ENCODE measurements around the gene ERBB4.
A peak's percentile ranks its signal among the peaks of the same experiment; 100 is the strongest.

The ERBB4 gene

GRCh38 chr2:212539072-212539880 is 674 bp upstream of the ERBB4 start:
- H3K4me3 ChIP-seq (ENCODE audit: insufficient read depth, low read depth, low read length), result peak overlapping the region; percentile 57
- H3K27me3 ChIP-seq (ENCODE audit: control insufficient read depth, insufficient read depth, low read length, poor library complexity, severe bottlenecking), result peaks cover 63% of the 10 kb centered on the region
- 10 to 13% methylated on average over 19 to 28 of the region's 30 CpGs for WGBS, 2 experiments
- H3K4me1 ChIP-seq (ENCODE audit: control insufficient read depth, insufficient read depth, low read length), result peaks cover 14% of the 10 kb centered on the region
- no peak overlapping the region for H3K27ac ChIP-seq (ENCODE audit: insufficient read depth, low read depth, low read length, poor library complexity, severe bottlenecking)
- no peaks in the 10 kb centered on the region for H3K36me3 ChIP-seq (ENCODE audit: control insufficient read depth, insufficient read depth, low read length)
- no peaks in the 10 kb centered on the region for H3K9me3 ChIP-seq (ENCODE audit: control insufficient read depth, low read length)

DNA sequence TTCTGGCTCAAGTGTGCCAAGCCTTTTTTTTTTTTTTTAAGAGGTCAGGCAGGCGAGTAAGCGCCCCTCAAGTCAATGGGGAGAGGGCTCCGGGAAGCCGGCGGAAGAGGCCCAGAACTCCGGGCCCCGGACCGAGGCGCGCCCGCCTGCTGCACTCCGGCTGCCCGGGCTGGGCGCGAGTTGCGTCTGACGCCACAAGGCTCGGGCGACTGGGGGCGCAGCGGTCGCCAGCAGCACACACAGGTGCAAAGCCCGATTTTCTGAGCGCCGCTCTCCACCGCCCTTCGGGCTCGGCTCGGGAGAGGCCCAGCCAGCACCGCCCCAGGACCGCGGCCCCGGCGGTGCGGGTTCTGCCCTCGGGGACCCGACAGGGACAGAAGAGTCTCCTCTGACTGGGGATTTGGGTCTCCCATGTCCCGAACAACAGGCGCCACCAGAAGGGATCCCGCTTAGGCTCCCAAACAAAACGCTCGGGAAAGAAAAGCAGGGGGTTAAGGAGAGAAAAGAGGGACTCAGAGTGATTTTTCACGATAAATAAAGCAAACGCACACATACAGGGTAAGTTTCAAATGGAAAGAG is 787 bp downstream of the ERBB4 start:
- no peak overlapping the region for H3K27ac ChIP-seq (ENCODE audit: insufficient read depth, low read depth, low read length, poor library complexity, severe bottlenecking)
- H3K9me3 ChIP-seq (ENCODE audit: control insufficient read depth, low read length), result no peaks in the 10 kb centered on the region
- peaks cover 14% of the 10 kb centered on the region for H3K4me1 ChIP-seq (ENCODE audit: control insufficient read depth, insufficient read depth, low read length)
- no peaks in the 10 kb centered on the region for H3K36me3 ChIP-seq (ENCODE audit: control insufficient read depth, insufficient read depth, low read length)
- H3K27me3 ChIP-seq (ENCODE audit: control insufficient read depth, insufficient read depth, low read length, poor library complexity, severe bottlenecking), result peaks cover 70% of the 10 kb centered on the region
- 1% methylated on average over 44 of the region's 44 CpGs for WGBS, 2 experiments
- peak overlapping the region; percentile 57 for H3K4me3 ChIP-seq (ENCODE audit: insufficient read depth, low read depth, low read length)

DNA sequence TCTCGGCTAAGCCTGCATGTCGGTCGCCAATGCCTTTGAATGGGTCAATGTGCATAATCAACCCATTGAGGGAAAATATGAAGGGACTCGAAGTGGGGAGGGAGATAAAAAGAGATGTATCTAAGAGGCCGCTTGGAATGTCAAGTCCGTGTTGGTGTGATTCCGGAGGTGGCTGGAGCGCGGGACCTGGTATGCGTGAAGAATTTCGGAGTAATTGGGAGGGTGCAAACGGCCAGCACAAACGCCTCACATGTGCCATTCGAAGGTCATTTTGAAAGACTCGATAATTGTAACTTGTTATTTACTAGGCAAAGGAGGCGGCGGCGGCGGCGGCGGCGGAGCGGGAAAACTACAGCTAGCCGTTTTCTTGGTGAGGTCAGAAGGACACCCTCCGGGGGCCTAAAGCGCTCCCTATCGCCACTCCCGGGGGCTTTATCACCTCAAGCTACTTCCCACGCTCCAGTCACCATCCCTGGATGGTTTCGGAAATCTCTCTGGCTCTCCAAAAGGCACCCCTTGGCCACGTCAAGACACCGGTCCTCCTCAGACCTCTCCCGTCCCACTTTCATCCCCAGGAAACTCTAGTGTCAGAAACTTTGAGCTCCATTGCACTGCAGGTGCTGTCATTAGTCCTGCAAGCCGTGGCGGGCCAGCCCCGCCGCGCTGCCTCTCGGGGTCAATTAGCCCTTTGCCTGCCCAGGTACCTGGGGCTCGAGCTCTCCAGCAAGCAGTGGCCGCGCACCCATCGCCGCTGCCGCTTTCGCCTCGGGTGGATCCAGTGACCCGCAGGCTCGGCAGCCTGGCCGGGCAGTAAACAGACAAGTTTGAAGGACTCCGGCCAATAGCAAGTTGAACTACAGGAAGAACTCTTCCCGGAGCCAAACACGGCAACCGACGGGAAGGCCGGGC is 1.5 kb downstream of the ERBB4 start:
- Histone ChIP-seq H3K9me3 (ENCODE audit: control insufficient read depth, low read length) (no peaks in the 10 kb centered on the region), H3K36me3 (ENCODE audit: control insufficient read depth, insufficient read depth, low read length) (no peaks in the 10 kb centered on the region), H3K27ac (ENCODE audit: insufficient read depth, low read depth, low read length, poor library complexity, severe bottlenecking) (peak overlapping the region; percentile 30), H3K4me3 (ENCODE audit: insufficient read depth, low read depth, low read length) (peak overlapping the region; percentile 57), H3K27me3 (ENCODE audit: control insufficient read depth, insufficient read depth, low read length, poor library complexity, severe bottlenecking) (peaks cover 70% of the 10 kb centered on the region), H3K4me1 (ENCODE audit: control insufficient read depth, insufficient read depth, low read length) (peaks cover 14% of the 10 kb centered on the region)
- WGBS, 2 experiments, result 1% methylated on average over 56 of the region's 56 CpGs

GRCh38 chr2:212535996-212536816 is 2.4 kb downstream of the ERBB4 start:
- Histone ChIP-seq H3K4me3 (ENCODE audit: insufficient read depth, low read depth, low read length) (peak overlapping the region; percentile 57), H3K9me3 (ENCODE audit: control insufficient read depth, low read length) (no peaks in the 10 kb centered on the region), H3K4me1 (ENCODE audit: control insufficient read depth, insufficient read depth, low read length) (peaks cover 14% of the 10 kb centered on the region), H3K36me3 (ENCODE audit: control insufficient read depth, insufficient read depth, low read length) (no peaks in the 10 kb centered on the region), H3K27ac (ENCODE audit: insufficient read depth, low read depth, low read length, poor library complexity, severe bottlenecking) (peak overlapping the region; percentile 30), H3K27me3 (ENCODE audit: control insufficient read depth, insufficient read depth, low read length, poor library complexity, severe bottlenecking) (peaks cover 70% of the 10 kb centered on the region)
- 3% methylated on average over 34 of the region's 34 CpGs for WGBS, 2 experiments

- H3K4me3 ChIP-seq (ENCODE audit: insufficient read depth, low read depth, low read length), result no peak overlapping the region
- H3K27ac ChIP-seq (ENCODE audit: insufficient read depth, low read depth, low read length, poor library complexity, severe bottlenecking), result no peak overlapping the region
- WGBS, 2 experiments, result 89 to 95% methylated on average over 1 of the region's 2 CpGs
- H3K36me3 ChIP-seq (ENCODE audit: control insufficient read depth, insufficient read depth, low read length), result no peaks in the 10 kb centered on the region
- peaks cover 58% of the 10 kb centered on the region for H3K27me3 ChIP-seq (ENCODE audit: control insufficient read depth, insufficient read depth, low read length, poor library complexity, severe bottlenecking)
- H3K9me3 ChIP-seq (ENCODE audit: control insufficient read depth, low read length), result no peaks in the 10 kb centered on the region
- peaks cover 14% of the 10 kb centered on the region for H3K4me1 ChIP-seq (ENCODE audit: control insufficient read depth, insufficient read depth, low read length)
Observed at GRCh38 chr2:212534336-212534735, 4.3 kb downstream of the ERBB4 start.

GRCh38 chr2:212532585-212532984 is 6.0 kb downstream of the ERBB4 start:
- Histone ChIP-seq H3K4me1 (ENCODE audit: control insufficient read depth, insufficient read depth, low read length) (peaks cover 14% of the 10 kb centered on the region), H3K27me3 (ENCODE audit: control insufficient read depth, insufficient read depth, low read length, poor library complexity, severe bottlenecking) (peaks cover 40% of the 10 kb centered on the region), H3K9me3 (ENCODE audit: control insufficient read depth, low read length) (no peaks in the 10 kb centered on the region), H3K27ac (ENCODE audit: insufficient read depth, low read depth, low read length, poor library complexity, severe bottlenecking) (no peak overlapping the region), H3K36me3 (ENCODE audit: control insufficient read depth, insufficient read depth, low read length) (no peaks in the 10 kb centered on the region), H3K4me3 (ENCODE audit: insufficient read depth, low read depth, low read length) (no peak overlapping the region)
- WGBS, 2 experiments, result 91 to 96% methylated on average over 2 of the region's 2 CpGs

DNA sequence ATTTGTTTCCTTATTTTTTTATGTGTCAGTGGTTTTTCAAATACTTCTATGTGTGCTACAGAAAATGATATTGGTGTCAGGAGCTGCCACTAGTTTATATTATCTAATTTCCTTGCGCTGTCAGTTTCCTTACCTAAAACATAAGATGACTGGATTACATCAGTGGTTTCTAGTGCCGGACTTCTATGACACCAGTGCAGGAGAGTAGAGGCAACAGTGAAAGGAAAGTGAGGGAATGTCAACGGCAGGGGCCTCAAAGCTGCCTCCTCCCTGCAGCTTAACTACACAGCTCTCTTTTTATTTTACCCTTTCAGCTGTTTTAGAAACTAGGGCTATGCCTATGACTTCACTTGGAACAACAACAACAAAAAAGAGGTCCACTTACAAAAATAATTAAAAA is 6.5 kb downstream of the ERBB4 start:
- Histone ChIP-seq H3K4me3 (ENCODE audit: insufficient read depth, low read depth, low read length) (no peak overlapping the region), H3K9me3 (ENCODE audit: control insufficient read depth, low read length) (no peaks in the 10 kb centered on the region), H3K4me1 (ENCODE audit: control insufficient read depth, insufficient read depth, low read length) (peaks cover 9% of the 10 kb centered on the region), H3K27me3 (ENCODE audit: control insufficient read depth, insufficient read depth, low read length, poor library complexity, severe bottlenecking) (peaks cover 35% of the 10 kb centered on the region), H3K27ac (ENCODE audit: insufficient read depth, low read depth, low read length, poor library complexity, severe bottlenecking) (no peak overlapping the region), H3K36me3 (ENCODE audit: control insufficient read depth, insufficient read depth, low read length) (no peaks in the 10 kb centered on the region)
- 72 to 73% methylated on average over 3 of the region's 3 CpGs for WGBS, 2 experiments

DNA sequence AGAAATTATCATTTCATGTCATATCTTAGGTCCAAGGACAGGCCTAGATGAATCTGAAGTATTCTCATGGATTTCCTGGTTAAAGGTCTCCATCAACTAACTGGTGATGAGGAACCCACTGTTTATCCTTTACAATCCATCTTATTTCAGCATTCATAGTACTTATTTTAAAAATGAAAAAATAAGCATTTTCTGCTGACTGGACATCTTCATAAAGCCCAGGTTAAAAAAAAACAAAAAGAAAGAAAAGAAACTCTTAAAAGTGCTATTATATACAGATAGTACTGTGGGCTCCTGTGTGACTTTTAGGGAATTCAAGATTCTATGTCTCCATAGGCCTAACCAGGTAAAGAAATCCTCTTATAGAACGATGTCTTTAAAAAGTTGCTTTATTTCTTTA is 7.1 kb downstream of the ERBB4 start:
- 93% methylated on average over 1 of the region's 1 CpG; no CpG with 5 or more reads in 1 of the 2 experiments for WGBS, 2 experiments
- H3K27me3 ChIP-seq (ENCODE audit: control insufficient read depth, insufficient read depth, low read length, poor library complexity, severe bottlenecking), result peaks cover 29% of the 10 kb centered on the region
- no peaks in the 10 kb centered on the region for H3K36me3 ChIP-seq (ENCODE audit: control insufficient read depth, insufficient read depth, low read length)
- H3K4me3 ChIP-seq (ENCODE audit: insufficient read depth, low read depth, low read length), result no peak overlapping the region
- H3K9me3 ChIP-seq (ENCODE audit: control insufficient read depth, low read length), result no peaks in the 10 kb centered on the region
- H3K4me1 ChIP-seq (ENCODE audit: control insufficient read depth, insufficient read depth, low read length), result peaks cover 7% of the 10 kb centered on the region
- H3K27ac ChIP-seq (ENCODE audit: insufficient read depth, low read depth, low read length, poor library complexity, severe bottlenecking), result no peak overlapping the region

GRCh38 chr2:212530991-212531390 is 7.6 kb downstream of the ERBB4 start:
- no peak overlapping the region for H3K27ac ChIP-seq (ENCODE audit: insufficient read depth, low read depth, low read length, poor library complexity, severe bottlenecking)
- WGBS, 2 experiments, result 78 to 88% methylated on average over 2 to 3 of the region's 3 CpGs
- H3K9me3 ChIP-seq (ENCODE audit: control insufficient read depth, low read length), result no peaks in the 10 kb centered on the region
- no peak overlapping the region for H3K4me3 ChIP-seq (ENCODE audit: insufficient read depth, low read depth, low read length)
- peaks cover 7% of the 10 kb centered on the region for H3K4me1 ChIP-seq (ENCODE audit: control insufficient read depth, insufficient read depth, low read length)
- peaks cover 24% of the 10 kb centered on the region for H3K27me3 ChIP-seq (ENCODE audit: control insufficient read depth, insufficient read depth, low read length, poor library complexity, severe bottlenecking)
- no peaks in the 10 kb centered on the region for H3K36me3 ChIP-seq (ENCODE audit: control insufficient read depth, insufficient read depth, low read length)
